ENCODE measurements around the gene CHRDL2.

CHRDL2 gene

DNA sequence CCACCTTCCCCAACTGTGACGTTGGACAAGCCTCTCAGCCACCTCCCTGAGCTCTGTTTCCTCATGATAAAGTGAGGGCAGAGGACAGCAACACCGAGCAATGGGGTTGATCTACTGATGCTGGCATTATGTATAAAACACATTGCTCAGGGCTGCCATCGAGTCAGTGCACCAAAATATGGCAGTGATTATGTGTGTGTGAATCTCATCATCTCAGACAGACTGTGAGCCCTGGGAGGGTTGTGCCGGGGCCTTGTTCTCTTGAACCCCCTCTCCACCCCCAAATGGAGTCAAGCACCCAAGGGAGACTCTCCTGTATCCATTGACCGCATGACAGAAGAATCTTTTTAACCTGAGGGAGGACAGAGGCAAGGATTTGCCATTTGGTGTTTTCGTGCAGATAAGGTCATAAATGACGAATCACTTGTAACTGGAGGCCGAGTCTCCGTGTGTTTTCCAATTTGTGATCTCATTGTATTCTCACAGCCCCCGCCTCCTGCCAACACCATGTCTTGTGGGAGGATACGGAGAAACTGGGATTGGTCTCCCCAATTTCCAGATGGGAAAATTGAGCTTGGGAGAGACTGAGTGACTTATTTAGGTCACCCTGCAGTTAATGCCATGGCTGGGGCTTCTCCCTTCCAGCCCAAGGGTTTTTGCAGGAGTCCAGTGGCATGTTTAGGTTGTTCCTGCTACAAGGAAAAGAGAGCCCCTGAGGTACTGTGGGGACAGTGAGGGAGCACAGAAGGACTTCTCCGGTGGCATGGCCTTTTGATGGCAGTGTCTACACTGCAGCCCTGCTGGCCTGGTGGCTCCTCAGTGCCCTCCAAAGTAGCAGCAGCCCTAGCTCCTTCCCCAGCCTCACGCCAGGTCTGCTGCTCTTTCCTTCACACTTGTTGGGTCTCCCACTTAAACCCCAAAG lies 52.4 kb downstream of the CHRDL2 start:
- TF ChIP-seq POLR2AphosphoS5 (IDR thresholded peaks at IDR 0.05; ENCODE audit: low read depth, low read length) (no peak), SIN3A (IDR thresholded peaks at IDR 0.05; ENCODE audit: borderline replicate concordance, insufficient read depth, low read length) (no peak), TAF1 (IDR thresholded peaks at IDR 0.05; ENCODE audit: borderline replicate concordance, insufficient read depth, low read length) (no peak), FOXP2 (optimal IDR thresholded peaks at IDR 0.05; ENCODE audit: borderline replicate concordance, extremely low read depth, extremely low read length, insufficient read depth) (no peak)
- TF ChIP-seq, protein P1, sequence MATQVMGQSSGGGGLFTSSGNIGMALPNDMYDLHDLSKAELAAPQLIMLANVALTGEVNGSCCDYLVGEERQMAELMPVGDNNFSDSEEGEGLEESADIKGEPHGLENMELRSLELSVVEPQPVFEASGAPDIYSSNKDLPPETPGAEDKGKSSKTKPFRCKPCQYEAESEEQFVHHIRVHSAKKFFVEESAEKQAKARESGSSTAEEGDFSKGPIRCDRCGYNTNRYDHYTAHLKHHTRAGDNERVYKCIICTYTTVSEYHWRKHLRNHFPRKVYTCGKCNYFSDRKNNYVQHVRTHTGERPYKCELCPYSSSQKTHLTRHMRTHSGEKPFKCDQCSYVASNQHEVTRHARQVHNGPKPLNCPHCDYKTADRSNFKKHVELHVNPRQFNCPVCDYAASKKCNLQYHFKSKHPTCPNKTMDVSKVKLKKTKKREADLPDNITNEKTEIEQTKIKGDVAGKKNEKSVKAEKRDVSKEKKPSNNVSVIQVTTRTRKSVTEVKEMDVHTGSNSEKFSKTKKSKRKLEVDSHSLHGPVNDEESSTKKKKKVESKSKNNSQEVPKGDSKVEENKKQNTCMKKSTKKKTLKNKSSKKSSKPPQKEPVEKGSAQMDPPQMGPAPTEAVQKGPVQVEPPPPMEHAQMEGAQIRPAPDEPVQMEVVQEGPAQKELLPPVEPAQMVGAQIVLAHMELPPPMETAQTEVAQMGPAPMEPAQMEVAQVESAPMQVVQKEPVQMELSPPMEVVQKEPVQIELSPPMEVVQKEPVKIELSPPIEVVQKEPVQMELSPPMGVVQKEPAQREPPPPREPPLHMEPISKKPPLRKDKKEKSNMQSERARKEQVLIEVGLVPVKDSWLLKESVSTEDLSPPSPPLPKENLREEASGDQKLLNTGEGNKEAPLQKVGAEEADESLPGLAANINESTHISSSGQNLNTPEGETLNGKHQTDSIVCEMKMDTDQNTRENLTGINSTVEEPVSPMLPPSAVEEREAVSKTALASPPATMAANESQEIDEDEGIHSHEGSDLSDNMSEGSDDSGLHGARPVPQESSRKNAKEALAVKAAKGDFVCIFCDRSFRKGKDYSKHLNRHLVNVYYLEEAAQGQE (IDR thresholded peaks at IDR 0.05; ENCODE audit: insufficient read depth in 1 of 2, low read depth in 2 of 2, low read length in 2 of 2): no peak

DNA sequence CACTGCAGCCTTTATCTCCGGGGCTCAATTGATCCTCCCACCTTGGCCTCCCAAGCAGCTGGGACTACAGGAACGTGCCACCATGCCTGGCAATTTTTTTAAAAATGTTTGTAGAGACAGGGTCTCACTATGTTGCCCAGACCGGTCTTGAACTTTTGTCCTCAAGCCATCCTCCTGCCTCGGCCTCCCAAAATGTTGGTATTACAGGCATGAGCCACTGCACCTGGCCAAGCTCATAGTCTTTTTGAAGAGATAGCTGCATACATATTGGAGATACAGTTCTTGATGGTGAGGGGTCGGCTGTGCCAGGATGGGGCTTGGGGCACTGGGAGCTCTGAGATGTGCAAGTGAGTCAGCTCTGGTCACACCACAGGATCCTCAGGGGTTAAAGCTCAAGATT lies 53.2 kb downstream of the CHRDL2 start:
- TF ChIP-seq FOXP2 (optimal IDR thresholded peaks at IDR 0.05; ENCODE audit: borderline replicate concordance, extremely low read depth, extremely low read length, insufficient read depth): no peak

DNA sequence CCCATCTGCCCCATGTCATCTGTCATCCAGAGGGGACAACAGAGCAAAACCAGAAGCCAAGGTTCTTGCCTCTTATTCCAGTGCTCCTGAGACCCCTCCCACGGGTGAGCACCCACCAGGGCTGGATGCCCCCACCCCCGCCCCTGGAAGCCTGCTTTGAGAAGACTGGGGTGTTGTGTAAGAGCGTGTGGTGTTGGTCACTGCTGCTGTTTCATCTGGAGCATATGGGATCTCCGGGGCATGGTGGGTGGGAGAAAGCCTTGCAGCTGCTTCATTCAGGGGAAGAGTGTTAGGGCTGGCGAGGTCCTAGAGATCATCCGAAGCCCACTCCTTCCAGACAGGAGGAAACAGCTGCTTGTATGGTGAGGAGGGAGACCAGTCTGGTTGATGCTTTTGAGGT lies 54.1 kb downstream of the CHRDL2 start:
- no peak for TF ChIP-seq POLR2AphosphoS5 (IDR thresholded peaks at IDR 0.05; ENCODE audit: low read depth, low read length)
- no peak for TF ChIP-seq TAF1 (IDR thresholded peaks at IDR 0.05; ENCODE audit: borderline replicate concordance, insufficient read depth, low read length)
- no peak for TF ChIP-seq FOXP2 (optimal IDR thresholded peaks at IDR 0.05; ENCODE audit: borderline replicate concordance, extremely low read depth, extremely low read length, insufficient read depth)
- TF ChIP-seq SIN3A (IDR thresholded peaks at IDR 0.05; ENCODE audit: borderline replicate concordance, insufficient read depth, low read length): no peak
- TF ChIP-seq, protein P1 (IDR thresholded peaks at IDR 0.05; ENCODE audit: insufficient read depth in 1 of 2, low read depth in 2 of 2, low read length in 2 of 2): no peak

DNA sequence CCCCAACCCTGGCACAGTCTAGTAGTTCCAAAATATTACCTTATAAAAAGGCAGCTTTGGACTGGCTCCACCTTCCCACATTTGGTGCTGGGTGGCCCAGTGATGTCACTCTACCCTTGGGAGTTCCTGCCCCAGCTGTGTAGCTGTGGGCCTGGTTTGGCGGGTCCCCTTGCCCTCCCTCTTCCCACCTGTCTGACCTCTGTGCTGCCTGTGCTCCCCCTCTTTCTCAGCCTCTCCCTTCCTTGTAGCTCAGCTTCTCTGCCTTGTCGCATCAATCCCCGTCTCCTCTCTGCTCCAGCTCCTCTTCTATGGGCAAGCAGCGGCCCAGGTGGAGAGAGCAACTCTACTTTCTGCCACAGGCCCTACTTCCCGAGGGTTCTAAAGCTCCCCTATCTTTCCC lies 54.6 kb downstream of the CHRDL2 start:
- TF ChIP-seq FOXP2 (optimal IDR thresholded peaks at IDR 0.05; ENCODE audit: borderline replicate concordance, extremely low read depth, extremely low read length, insufficient read depth): no peak
- TF ChIP-seq TAF1 (IDR thresholded peaks at IDR 0.05; ENCODE audit: borderline replicate concordance, insufficient read depth, low read length): no peak
- TF ChIP-seq POLR2AphosphoS5 (IDR thresholded peaks at IDR 0.05; ENCODE audit: low read depth, low read length): no peak
- no peak for TF ChIP-seq SIN3A (IDR thresholded peaks at IDR 0.05; ENCODE audit: borderline replicate concordance, insufficient read depth, low read length)
- TF ChIP-seq, protein P1 (IDR thresholded peaks at IDR 0.05; ENCODE audit: insufficient read depth in 1 of 2, low read depth in 2 of 2, low read length in 2 of 2): no peak

DNA sequence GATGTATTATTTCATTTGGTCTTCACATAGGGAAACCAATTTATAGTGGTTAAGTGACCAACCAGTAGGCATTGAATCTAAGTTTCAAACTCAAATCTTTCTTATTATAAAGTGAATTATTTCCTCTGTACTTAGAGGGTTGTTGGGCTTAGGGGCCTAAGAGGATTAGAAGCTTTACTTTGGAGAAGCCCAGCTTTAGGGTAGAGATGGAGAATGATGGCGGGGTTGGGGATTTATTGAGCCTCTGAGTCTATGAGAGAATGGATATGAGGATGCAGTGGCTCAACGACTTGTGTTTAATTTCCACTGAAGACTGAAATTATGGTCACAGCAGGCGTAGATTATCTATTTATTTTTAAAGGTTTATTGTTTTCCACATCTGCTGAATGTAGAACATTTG lies 55.5 kb downstream of the CHRDL2 start:
- TF ChIP-seq FOXP2 (optimal IDR thresholded peaks at IDR 0.05; ENCODE audit: borderline replicate concordance, extremely low read depth, extremely low read length, insufficient read depth) (no peak), TAF1 (IDR thresholded peaks at IDR 0.05; ENCODE audit: borderline replicate concordance, insufficient read depth, low read length) (no peak), SIN3A (IDR thresholded peaks at IDR 0.05; ENCODE audit: borderline replicate concordance, insufficient read depth, low read length) (no peak), POLR2AphosphoS5 (IDR thresholded peaks at IDR 0.05; ENCODE audit: low read depth, low read length) (no peak)
- TF ChIP-seq, protein P1 (IDR thresholded peaks at IDR 0.05; ENCODE audit: insufficient read depth in 1 of 2, low read depth in 2 of 2, low read length in 2 of 2): no peak

Measured in PFSK-1 (cell line).